HCT116 (cell line): Measurements from ENCODE around the gene SPPL2C. TPM values are rescaled to one million over a fixed set of nuclear protein-coding genes. Genes with fewer than 3 reads are reported as not detected.
A peak's percentile ranks its signal among the peaks of the same experiment; 100 is the strongest.

Experiments used
- ATAC-seq: fragments of 200-7000 bp; cut with Tn5 transposase; 2 replicates; pipeline ENCODE4 v1.9.1; 2020; ENCODE audit warnings: mild to moderate bottlenecking, moderate library complexity
- BruUV-seq: library from RNA; stranded (reverse); fragments of 400-500 nt; replicated peaks from 2 replicates; lab custom pipeline; 2021; lab: Mats Ljungman, UMichigan
- CTCF ChIA-PET: fragments of 300-600 bp; sonication (Branson Sonifier 250); formaldehyde crosslinking; loops from one replicate; lab custom pipeline; 2021; ENCODE audit warnings: antibody characterized with exemption; lab: Charles Lee
- POLR2A ChIA-PET: fragments of 300-600, 350-600 bp; sonication (Branson Sonifier 250); formaldehyde crosslinking; loops from one replicate; lab custom pipeline; 2021; ENCODE audit warnings: antibody characterized with exemption; lab: Charles Lee
- RAD21 ChIA-PET, 2 experiments: fragments of 300-600 bp; sonication (Branson Sonifier 250); formaldehyde crosslinking; loops; one replicate each; lab custom pipeline; 2023; ENCODE audit warnings: low total read pairs in 2 of 2; ENCODE audit not compliant: uncharacterized antibody in 2 of 2, unreplicated experiment in 2 of 2, low non-redundant PET in 1 of 2; lab: Charles Lee
- DNase-seq: peaks from one replicate; pipeline ENCODE4 v3.0.0-alpha.2; 2010; ENCODE audit warnings: low read depth, low spot score
- H2AFZ ChIP-seq: fragments of 200-600 bp; shearing (Covaris generic), sonication (generic); 2 replicates; pipeline ENCODE4 v1.6.1; 2017; ENCODE audit warnings: low read depth, mixed run types, mixed read lengths, antibody characterized with exemption, low read length; ENCODE audit not compliant: poor library complexity, severe bottlenecking
- H3K27ac ChIP-seq: 2 replicates; pipeline ENCODE4 v1.5.1; 2012; ENCODE audit warnings: low read depth, low read length
- H3K27me3 ChIP-seq: fragments of 200-600 bp; sonication (generic); 2 replicates; pipeline ENCODE4 v1.6.1; 2016; ENCODE audit warnings: mixed run types, low read length, mixed read lengths; ENCODE audit not compliant: insufficient read depth
- H3K36me3 ChIP-seq, 2 experiments: fragments of 200-500 bp in 1 of 2; fragments of 200-600 bp in 1 of 2; sonication (Bioruptor generic) in 1 of 2; sonication (generic) in 1 of 2; 2 replicates each; pipeline versions ENCODE4 v1.5.1 to v1.6.1; 2014 to 2016; ENCODE audit warnings: low read length in 2 of 2, inconsistent platforms in 1 of 2, mixed read lengths in 1 of 2, mixed run types in 1 of 2; ENCODE audit not compliant: insufficient read depth in 2 of 2, control insufficient read depth in 1 of 2
- H3K4me1 ChIP-seq, 2 experiments: fragments of 200-600 bp in 1 of 2; sonication (generic) in 1 of 2; 2 replicates each; pipeline versions ENCODE4 v1.5.1 to v1.6.1; 2012 to 2017; ENCODE audit warnings: low read length in 2 of 2, inconsistent platforms in 1 of 2, mild to moderate bottlenecking in 1 of 2, mixed read lengths in 1 of 2, mixed run types in 1 of 2, moderate library complexity in 1 of 2; ENCODE audit not compliant: insufficient read depth in 2 of 2, control insufficient read depth in 1 of 2
- H3K4me2 ChIP-seq: fragments of 200-600 bp; sonication (generic); 2 replicates; pipeline ENCODE4 v1.6.1; 2017; ENCODE audit warnings: mixed run types, low read length, mixed read lengths
- H3K4me3 ChIP-seq, 2 experiments: fragments of 200-600 bp in 1 of 2; sonication (generic) in 1 of 2; replicated peaks in 1 of 2; 2 replicates each; pipeline ENCODE4 v1.5.1; 2011 to 2016; ENCODE audit warnings: low read length in 2 of 2, control low read depth in 1 of 2, low read depth in 1 of 2, mild to moderate bottlenecking in 1 of 2, mixed read lengths in 1 of 2, mixed run types in 1 of 2
- H3K79me2 ChIP-seq: fragments of 200-600 bp; sonication (generic); 2 replicates; pipeline ENCODE4 v1.6.1; 2017; ENCODE audit warnings: mild to moderate bottlenecking, mixed run types, low read length, moderate library complexity, mixed read lengths; ENCODE audit not compliant: insufficient read depth
- H3K9ac ChIP-seq: fragments of 200-600 bp; sonication (generic); 2 replicates; pipeline ENCODE4 v1.6.1; 2016; ENCODE audit warnings: low read length, mixed read lengths
- H3K9me2 ChIP-seq: fragments of 200-600 bp; sonication (generic), shearing (Covaris generic); 2 replicates; pipeline ENCODE4 v1.6.1; 2017; ENCODE audit warnings: mixed run types, mild to moderate bottlenecking, moderate library complexity; ENCODE audit not compliant: insufficient read depth
- H3K9me3 ChIP-seq, 2 experiments: fragments of 200-500 bp in 1 of 2; fragments of 200-600 bp in 1 of 2; sonication (Bioruptor generic) in 1 of 2; sonication (generic) in 1 of 2; 2 replicates each; pipeline ENCODE4 v1.6.1; 2014 to 2017; ENCODE audit warnings: low read length in 2 of 2, mixed read lengths in 2 of 2, inconsistent platforms in 1 of 2, low read depth in 1 of 2, mild to moderate bottlenecking in 1 of 2, mixed run types in 1 of 2, moderate library complexity in 1 of 2; ENCODE audit not compliant: control insufficient read depth in 1 of 2, insufficient read depth in 1 of 2
- H4K20me1 ChIP-seq: fragments of 200-600 bp; sonication (generic), shearing (Covaris generic); 2 replicates; pipeline ENCODE4 v1.6.1; 2017; ENCODE audit warnings: mixed run types, mild to moderate bottlenecking, moderate library complexity; ENCODE audit not compliant: insufficient read depth
- CTCF ChIP-seq, 3 experiments: fragments of 200-600 bp in 1 of 3; sonication (generic) in 1 of 3; IDR thresholded peaks in 2 of 3; conservative IDR thresholded peaks in 1 of 3; 2 replicates each; pipeline ENCODE4 v1.5.1; 2012 to 2017; ENCODE audit warnings: low read depth in 2 of 3, low read length in 2 of 3, antibody characterized with exemption in 1 of 3, borderline replicate concordance in 1 of 3, control low read depth in 1 of 3, mild to moderate bottlenecking in 1 of 3, mixed read lengths in 1 of 3, mixed run types in 1 of 3, moderate library complexity in 1 of 3; ENCODE audit not compliant: insufficient read depth in 1 of 3
- EZH2 ChIP-seq: fragments of 200-600 bp; sonication (generic); IDR thresholded peaks from 2 replicates; pipeline ENCODE4 v1.6.1; 2017; ENCODE audit warnings: antibody characterized with exemption, mixed run types
- intact Hi-C: fragments of 100-400 bp; cut with micrococcal nuclease; formaldehyde crosslinking; loops from 2 replicates; pipeline ENCODE4 v1.10.0; 2022
- total RNA-seq: library from RNA; stranded (reverse); gene quantifications from one replicate; pipeline ENCODE4 v1.2.1, GENCODE V29; 2021; ENCODE audit not compliant: unreplicated experiment

Gene SPPL2C
- total RNA-seq, 1 experiment from 2014 or later, result not detected

GRCh38 chr17:45813048-45813725 is 31.5 kb upstream of the SPPL2C start:
- DNase-seq (no peak), ATAC-seq (no peak)
- ChIA-PET POLR2A (interaction anchor here (0.6 kb wide), 1 partner anchor 1077 kb away, joined by 3 read pairs; no protein-coding TSS in a partner anchor), CTCF (interaction anchor here (0.8 to 1.0 kb wide), 2 partner anchors 168 to 173 kb away, joined by 3 to 4 read pairs; no protein-coding TSS in a partner anchor), RAD21 (no interaction called here)
- TF ChIP-seq EZH2, result no peak
- TF ChIP-seq CTCF (IDR thresholded peaks at IDR 0.05 in 2 of 3, conservative IDR thresholded peaks at IDR 0.05 in 1 of 3; ENCODE audit: borderline replicate concordance in 1 of 3, insufficient read depth in 1 of 3, low read depth in 2 of 3, low read length in 2 of 3), result peak in 2 of 3 experiments; percentile 41 to 49; a peak in 5 of 6 replicates
- no peaks in the 10 kb centered on the region for H3K79me2 ChIP-seq
- BruUV-seq, result no TSS peak
- no peaks in the 10 kb centered on the region for H3K9me2 ChIP-seq
- H3K4me3 ChIP-seq, result no peak overlapping the region
- H3K4me2 ChIP-seq, result no peak overlapping the region
- H3K27ac ChIP-seq, result no peak overlapping the region
- H3K36me3 ChIP-seq, result no peaks in the 10 kb centered on the region
- peaks cover 0 to 7% of the 10 kb centered on the region in 2 experiments; a peak in 1 of 4 replicates for H3K9me3 ChIP-seq
- H3K9ac ChIP-seq, result no peak overlapping the region
- no peaks in the 10 kb centered on the region for H4K20me1 ChIP-seq
- no peak overlapping the region for H2AFZ ChIP-seq
- no peaks in the 10 kb centered on the region for H3K4me1 ChIP-seq
- intact Hi-C loops, result no loop called here
- H3K27me3 ChIP-seq, result no peaks in the 10 kb centered on the region
